ENCODE measurements around the gene TNFAIP8L1. TPM values are rescaled to one million over a fixed set of nuclear protein-coding genes. Genes with fewer than 3 reads are reported as not detected.
"Not testable (repeated sequence)": the region's sequence is repeated elsewhere in the genome, so short reads cannot be mapped to it uniquely, and the experiment has no call there.

Gene TNFAIP8L1
- total RNA-seq, 1 donor from 2014 or later, result 3.6 TPM

- DNase-seq (ENCODE audit: low spot score), result no peak
- intact Hi-C loops (cut with DNase I), result no loop called here
Observed at GRCh38 chr19:4671185-4671851, 32.0 kb downstream of the TNFAIP8L1 start.

GRCh38 chr19:4673216-4673615 is 33.9 kb downstream of the TNFAIP8L1 start:
- DNase-seq (ENCODE audit: low spot score), result no peak
- intact Hi-C loops (cut with DNase I), result no loop called here

GRCh38 chr19:4673726-4674125 is 34.4 kb downstream of the TNFAIP8L1 start:
- intact Hi-C loops (cut with DNase I), result no loop called here

DNA sequence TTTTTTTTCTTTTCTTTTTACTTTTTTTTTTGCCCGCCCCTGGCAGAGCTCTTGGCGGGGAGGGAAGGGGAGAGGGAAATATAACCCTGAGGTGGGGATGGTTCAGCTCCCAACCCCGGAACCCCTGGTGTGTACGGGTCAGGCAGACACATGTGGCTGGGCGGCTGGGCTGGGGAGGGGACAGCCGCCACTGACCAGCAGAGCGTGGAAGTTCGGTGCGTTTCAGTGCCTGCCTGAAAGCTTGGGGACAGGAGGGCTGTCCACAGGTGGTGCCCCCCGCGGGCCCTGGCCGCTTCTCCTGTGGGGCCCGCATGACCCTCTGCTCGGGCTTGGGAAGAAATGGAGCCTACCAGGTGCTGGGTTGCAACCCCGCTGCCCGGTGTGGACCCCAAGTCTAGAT is 36.0 kb downstream of the TNFAIP8L1 start:
- DNase-seq (ENCODE audit: low spot score), result no peak
- intact Hi-C loops (cut with DNase I), result no loop called here

More at GRCh38 chr19:4673726-4674125, 34.4 kb downstream of the TNFAIP8L1 start:
- DNase-seq (ENCODE audit: low spot score), result no peak

- no peak for DNase-seq (ENCODE audit: low spot score)
- intact Hi-C loops (cut with DNase I), result no loop called here
Observed at GRCh38 chr19:4676955-4677731, 37.8 kb downstream of the TNFAIP8L1 start.

- no peak for DNase-seq (ENCODE audit: low spot score)
- intact Hi-C loops (cut with DNase I), result no loop called here
Observed at GRCh38 chr19:4678881-4679790, 39.8 kb downstream of the TNFAIP8L1 start.

DNA sequence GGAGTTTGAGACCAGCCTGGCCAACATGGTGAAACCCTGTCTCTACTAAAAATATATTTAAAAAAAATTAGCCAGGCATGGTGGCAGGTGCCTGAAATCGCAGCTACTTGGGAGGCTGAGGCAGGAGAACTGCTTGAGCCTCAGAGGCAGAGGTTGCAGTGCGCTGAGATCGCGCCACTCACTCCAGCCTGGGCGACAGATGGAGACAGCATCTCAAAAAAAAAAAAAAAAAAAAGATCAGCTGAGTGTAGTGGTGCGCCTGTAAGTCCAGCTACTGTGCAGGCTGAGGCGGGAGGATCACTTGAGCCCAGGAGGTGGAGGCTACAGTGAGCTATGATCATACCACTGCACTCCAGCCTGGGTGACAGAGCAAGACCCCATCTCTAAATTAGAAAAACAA is 40.7 kb downstream of the TNFAIP8L1 start:
- DNase-seq (ENCODE audit: low spot score); intact Hi-C loops (cut with DNase I): not testable (repeated sequence)

- intact Hi-C loops (cut with DNase I), result no loop called here
- DNase-seq (ENCODE audit: low spot score), result no peak
Observed at GRCh38 chr19:4682417-4683200, 43.3 kb downstream of the TNFAIP8L1 start.

GRCh38 chr19:4684312-4685095 is 45.2 kb downstream of the TNFAIP8L1 start:
- intact Hi-C loops (cut with DNase I), result no loop called here
- no peak for DNase-seq (ENCODE audit: low spot score)

GRCh38 chr19:4686700-4687099 is 47.4 kb downstream of the TNFAIP8L1 start:
- intact Hi-C loops (cut with DNase I), result no loop called here

DNA sequence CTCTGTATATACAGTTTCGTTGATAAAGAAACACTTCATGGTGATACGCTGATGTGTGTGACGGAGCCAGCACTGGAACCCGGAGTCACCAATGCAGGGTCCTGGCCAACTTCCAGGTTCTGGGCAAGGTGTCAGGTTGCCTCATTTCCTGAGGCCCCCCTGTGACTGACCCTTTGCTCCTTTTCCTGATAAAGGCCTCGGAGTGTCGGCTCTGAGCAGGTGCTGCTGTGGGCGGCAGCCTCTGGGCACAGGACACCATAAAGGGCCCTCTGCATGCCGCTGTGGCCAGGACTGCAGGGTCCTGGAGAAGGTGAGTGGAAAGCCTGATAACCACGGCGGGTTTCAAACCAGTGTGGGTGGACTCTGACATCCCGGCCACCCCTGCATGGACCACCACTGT is 48.1 kb downstream of the TNFAIP8L1 start:
- intact Hi-C loops (cut with DNase I), result no loop called here
- DNase-seq (ENCODE audit: low spot score), result no peak

More at GRCh38 chr19:4686700-4687099, 47.4 kb downstream of the TNFAIP8L1 start:
- DNase-seq (ENCODE audit: low spot score), result no peak

DNA sequence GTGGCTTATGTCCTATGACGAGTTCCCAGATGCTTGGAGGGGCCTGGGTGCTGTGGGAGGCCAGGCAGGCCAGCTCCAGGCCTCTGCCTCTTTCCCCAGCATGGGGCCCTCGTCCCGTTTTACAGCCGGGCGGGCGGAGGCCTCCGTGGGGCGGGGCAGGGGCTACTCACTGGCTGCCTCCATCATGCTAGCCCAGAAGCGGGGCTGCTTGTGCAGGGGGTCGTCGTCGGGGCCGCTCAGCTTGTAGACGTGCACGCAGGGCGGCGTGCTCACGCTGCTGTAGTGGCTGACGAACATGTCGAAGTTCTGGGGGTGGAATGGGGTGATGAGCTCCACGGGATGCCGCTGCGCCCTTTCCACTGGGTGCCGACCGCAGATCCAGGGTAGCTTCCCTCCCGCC is 49.3 kb downstream of the TNFAIP8L1 start:
- DNase-seq (ENCODE audit: low spot score), result no peak
- intact Hi-C loops (cut with DNase I), result no loop called here

- DNase-seq (ENCODE audit: low spot score), result no peak
- intact Hi-C loops (cut with DNase I), result no loop called here
Observed at GRCh38 chr19:4689403-4689802, 50.1 kb downstream of the TNFAIP8L1 start.

- no peak for DNase-seq (ENCODE audit: low spot score)
Observed at GRCh38 chr19:4690361-4690760, 51.0 kb downstream of the TNFAIP8L1 start.

DNA sequence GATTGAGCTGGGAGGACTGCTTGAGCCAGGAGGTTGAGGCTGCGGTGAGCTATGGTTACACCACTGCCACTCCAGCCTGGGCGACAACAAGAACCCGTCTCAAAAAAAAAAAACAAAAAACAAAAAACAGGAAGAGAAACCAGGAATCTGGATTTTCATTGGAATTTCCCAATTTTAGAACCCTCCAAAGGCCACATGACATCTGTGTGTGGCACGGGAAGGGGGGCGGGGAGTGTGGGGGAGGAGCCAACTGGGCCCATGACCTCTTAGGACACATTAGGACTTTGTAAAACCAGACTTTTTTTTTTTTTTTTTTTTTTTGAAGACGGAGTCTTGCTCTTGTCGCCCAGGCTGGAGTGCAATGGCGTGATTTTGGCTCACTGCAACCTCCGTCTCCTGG is 52.1 kb downstream of the TNFAIP8L1 start:
- intact Hi-C loops (cut with DNase I), result no loop called here
- DNase-seq (ENCODE audit: low spot score), result no peak

More at GRCh38 chr19:4690361-4690760, 51.0 kb downstream of the TNFAIP8L1 start:
- intact Hi-C loops (cut with DNase I), result no loop called here

GRCh38 chr19:4692251-4693077 is 53.1 kb downstream of the TNFAIP8L1 start:
- intact Hi-C loops (cut with DNase I), result no loop called here
- no peak for DNase-seq (ENCODE audit: low spot score)

- no peak for DNase-seq (ENCODE audit: low spot score)
- intact Hi-C loops (cut with DNase I), result no loop called here
Observed at GRCh38 chr19:4693078-4693350, 53.7 kb downstream of the TNFAIP8L1 start.

Measured in cardiac septum (tissue), 1 donor.